ENCODE results near the gene MAP4K5. TPM values are rescaled to one million over a fixed set of nuclear protein-coding genes. Genes with fewer than 3 reads are reported as not detected.

Gene MAP4K5
- total and polyA plus RNA-seq, 2 of the 13 experiments (the other 11 are each of a cell fraction or from before 2014, with no cell fraction given) = 12.7 to 23.9 TPM

- no peak overlapping the region for H2AFZ ChIP-seq (ENCODE audit: low read length)
- no peak overlapping the region for H3K27ac ChIP-seq (ENCODE audit: extremely low read length, insufficient read depth, low read length)
- ChIA-PET POLR2A (no interaction called here), CTCF (ENCODE audit: low intra/inter-chr PET ratio, low total read pairs) (no interaction called here)
- no peaks in the 10 kb centered on the region for H3K27me3 ChIP-seq (ENCODE audit: control insufficient read depth in 1 of 2, insufficient read depth in 2 of 2, low read length in 2 of 2)
- H3K4me1 ChIP-seq (ENCODE audit: insufficient read depth, low read length) = peaks cover 56% of the 10 kb centered on the region
- H3K79me2 ChIP-seq (ENCODE audit: insufficient read depth, low read length) = peaks cover 96% of the 10 kb centered on the region
- in situ Hi-C loops (cut with HindIII; ENCODE audit: extremely low pct_ligation_motif_present, low pct_unique_long_range_greater_than_20kb) (loop anchor here (5.0 to 25.0 kb wide), 2 partner anchors 203 to 663 kb away; partner anchors contain the start of gene NEMF), intact Hi-C loops (cut with micrococcal nuclease; ENCODE audit: unreplicated experiment) (no loop called here)
- 97% methylated on average over 6 of the region's 6 CpGs for WGBS (ENCODE audit: low lambda C conversion rate)
- no peak overlapping the region for H3K4me2 ChIP-seq (ENCODE audit: low read depth, low read length)
- no peaks in the 10 kb centered on the region for H3K9me3 ChIP-seq (ENCODE audit: low read length)
- H3K9ac ChIP-seq (ENCODE audit: insufficient read depth, low read depth, low read length) = no peak overlapping the region
- no peak for FAIRE-seq
- DNase-seq (ENCODE audit: low spot score) = no peak
- no peaks in the 10 kb centered on the region; a peak in 1 of 5 replicates for H3K36me3 ChIP-seq (replicated peaks in 1 of 2; ENCODE audit: control insufficient read depth in 1 of 2, insufficient read depth in 2 of 2, low read length in 2 of 2)
- ATAC-seq = no peak
- BruUV-seq (replicated peaks) = no TSS peak
- peaks cover 14% of the 10 kb centered on the region; the same call in 1 of the 2 replicates for H4K20me1 ChIP-seq (ENCODE audit: insufficient read depth, low read length)
- no peak overlapping the region for H3K4me3 ChIP-seq (replicated peaks in 1 of 3; ENCODE audit: insufficient read depth in 1 of 3, low read depth in 2 of 3, low read length in 3 of 3)
- TF ChIP-seq PHF21A (CRISPR knock-in tag; IDR thresholded peaks at IDR 0.05) (no peak), KLF15 (CRISPR knock-in tag; IDR thresholded peaks at IDR 0.05; ENCODE audit: borderline replicate concordance) (no peak), KDM4B (CRISPR knock-in tag; IDR thresholded peaks at IDR 0.05) (no peak), ERF (CRISPR knock-in tag; IDR thresholded peaks at IDR 0.05) (no peak), SCMH1 (CRISPR knock-in tag; IDR thresholded peaks at IDR 0.05; ENCODE audit: borderline replicate concordance) (no peak), XBP1 (CRISPR knock-in tag; IDR thresholded peaks at IDR 0.05) (no peak), SP4 (CRISPR knock-in tag; IDR thresholded peaks at IDR 0.05) (no peak), ZNF329 (CRISPR knock-in tag; IDR thresholded peaks at IDR 0.05; ENCODE audit: low read depth) (no peak), ZBTB2 (CRISPR knock-in tag; IDR thresholded peaks at IDR 0.05; ENCODE audit: low read depth) (no peak), SIX1 (CRISPR knock-in tag; IDR thresholded peaks at IDR 0.05; ENCODE audit: borderline replicate concordance) (no peak), ZBTB39 (CRISPR knock-in tag; IDR thresholded peaks at IDR 0.05) (no peak), NKX3-1 (CRISPR knock-in tag; IDR thresholded peaks at IDR 0.05) (no peak), NFAT5 (CRISPR knock-in tag; IDR thresholded peaks at IDR 0.05) (no peak), GLI4 (CRISPR knock-in tag; IDR thresholded peaks at IDR 0.05; ENCODE audit: borderline replicate concordance) (no peak), ZNF660 (CRISPR knock-in tag; IDR thresholded peaks at IDR 0.05; ENCODE audit: borderline replicate concordance, low read depth) (no peak), ZNF10 (CRISPR knock-in tag; IDR thresholded peaks at IDR 0.05; ENCODE audit: borderline replicate concordance, low read depth) (no peak)
Observed at GRCh38 chr14:50524731-50525515, 7.4 kb downstream of the MAP4K5 start.
